8988T (cell line): ENCODE measurements around the gene NPHP4.

Source experiments
- DNase-seq: peaks from one replicate; pipeline ENCODE4 v3.0.0; 2011

NPHP4 gene

GRCh38 chr1:5820026-5820421 is 172.2 kb downstream of the NPHP4 start:
- no peak for DNase-seq

DNA sequence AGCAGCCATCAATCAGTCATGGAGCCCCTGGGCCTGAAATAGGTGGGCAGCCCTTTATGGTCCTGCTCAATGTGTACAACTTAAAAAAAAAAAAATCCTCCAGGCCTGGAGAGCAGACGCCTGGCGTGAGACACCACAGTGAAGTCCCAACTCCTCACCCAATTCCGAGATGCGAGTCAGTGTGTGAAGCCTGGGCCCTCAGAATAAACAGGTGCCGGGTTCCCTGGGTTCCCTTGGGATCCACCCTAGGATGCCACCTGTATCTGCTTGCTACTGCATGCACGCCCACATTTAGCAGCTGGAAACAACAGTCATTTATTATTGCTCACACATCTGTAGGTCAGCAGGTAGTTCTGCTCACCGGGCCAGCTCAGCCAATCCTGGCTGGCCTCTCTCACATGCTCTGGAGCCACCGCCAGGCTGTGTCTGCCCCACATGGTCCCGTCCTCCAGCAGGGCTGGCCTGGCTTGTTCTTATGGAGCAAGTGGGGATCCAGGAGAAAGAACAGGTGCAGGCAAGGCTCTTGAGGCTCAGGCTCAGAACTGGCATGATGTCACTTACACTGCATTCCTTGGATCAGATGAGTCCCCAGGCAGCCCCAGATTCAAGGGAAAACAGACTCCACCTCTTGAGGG is 172.7 kb downstream of the NPHP4 start:
- no peak for DNase-seq

- DNase-seq: no peak
Measured at GRCh38 chr1:5818755-5819154, 173.5 kb downstream of the NPHP4 start.

GRCh38 chr1:5815716-5816115 is 176.5 kb downstream of the NPHP4 start:
- DNase-seq: no peak

DNA sequence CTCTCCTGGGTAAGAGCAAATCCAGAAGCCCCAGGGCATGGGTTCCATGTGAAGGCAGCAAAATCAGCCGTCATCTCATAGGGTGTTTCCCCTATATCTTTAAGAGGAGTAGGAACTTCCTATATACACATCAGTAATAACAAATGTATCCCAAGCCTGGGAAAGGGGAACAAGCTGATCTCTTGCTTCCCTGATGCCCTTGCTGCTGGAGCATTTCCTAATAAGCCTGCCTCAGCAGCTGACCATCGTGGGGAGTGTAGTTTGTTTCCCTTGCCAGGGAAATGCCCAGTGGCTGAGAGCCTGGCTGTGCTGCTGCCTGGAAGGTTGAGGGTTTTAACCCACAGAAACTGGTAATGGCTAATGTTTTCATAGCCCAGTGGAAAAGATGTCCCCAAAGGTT is 177.0 kb downstream of the NPHP4 start:
- no peak for DNase-seq

- no peak for DNase-seq
Measured at GRCh38 chr1:5814046-5814619, 178.1 kb downstream of the NPHP4 start.

GRCh38 chr1:5813480-5813879 is 178.7 kb downstream of the NPHP4 start:
- DNase-seq: no peak
